C4-2B (cell line): ENCODE results near the gene EPN3.

Source experiments
- H3K27ac ChIP-seq: fragments of 450-650 bp; 2 replicates; pipeline ENCODE4 v1.5.1; 2017
- CTCF ChIP-seq: fragments of 450-650 bp; conservative IDR thresholded peaks from 2 replicates; pipeline ENCODE4 v1.5.1; 2017; ENCODE audit warnings: mild to moderate bottlenecking
- ZFX ChIP-seq: fragments of 450-650 bp; IDR thresholded peaks from 2 replicates; pipeline ENCODE4 v1.6.1; 2017

Gene EPN3

GRCh38 chr17:50546701-50547034 lies 14.1 kb downstream of the EPN3 start:
- no peak for TF ChIP-seq ZFX
- TF ChIP-seq CTCF, result 0 out of 2 replicates have a peak, but pooled peaks have one; percentile 78
- peak overlapping the region; percentile 85 for H3K27ac ChIP-seq

GRCh38 chr17:50547035-50547735 lies 14.7 kb downstream of the EPN3 start, which contains the start of gene SPATA20:
TSS of gene SPATA20 (plus strand) at chr17:50547174. CDS start at chr17:50547209, 35 bp downstream.
- peak; percentile 87; the same call in 1 of the 2 replicates for TF ChIP-seq ZFX
- TF ChIP-seq CTCF, result peak; percentile 100
- peak within 1 kb of the TSS; percentile 85 for H3K27ac ChIP-seq

GRCh38 chr17:50547736-50548083 lies 15.2 kb downstream of the EPN3 start:
- peak overlapping the region; percentile 85 for H3K27ac ChIP-seq
- TF ChIP-seq ZFX (no peak), CTCF (no peak)

- no peak overlapping the region for H3K27ac ChIP-seq
Measured at GRCh38 chr17:50548831-50549230, 16.3 kb downstream of the EPN3 start.

GRCh38 chr17:50549256-50549941 lies 16.9 kb downstream of the EPN3 start:
- H3K27ac ChIP-seq, result no peak overlapping the region
- TF ChIP-seq ZFX (no peak), CTCF (no peak)

More at GRCh38 chr17:50548831-50549230, 16.3 kb downstream of the EPN3 start:
- TF ChIP-seq ZFX, result no peak
- no peak for TF ChIP-seq CTCF

GRCh38 chr17:50549969-50550368 lies 17.4 kb downstream of the EPN3 start:
- TF ChIP-seq ZFX (no peak), CTCF (no peak)
- no peak overlapping the region for H3K27ac ChIP-seq

- H3K27ac ChIP-seq, result no peak overlapping the region
- TF ChIP-seq CTCF, result peak; percentile 74
- TF ChIP-seq ZFX, result no peak
Measured at GRCh38 chr17:50550661-50551432, 18.3 kb downstream of the EPN3 start.
